Measurements from ENCODE around the gene CWC25.
"Not testable (repeated sequence)": the region's sequence is repeated elsewhere in the genome, so short reads cannot be mapped to it uniquely, and the experiment has no call there.

Gene CWC25

GRCh38 chr17:38824899-38825761, at the start of gene CWC25:
Gene CWC25 (minus strand): TSS chr17:38825321. CDS start chr17:38825183, 138 bp downstream.
- DNase-seq (ENCODE audit: low spot score) = peak; percentile 97

- DNase-seq (ENCODE audit: low spot score) = peak; percentile 22
These were observed 48.7 kb upstream of the CWC25 start for GRCh38 chr17:38873640-38874380.

- DNase-seq (ENCODE audit: low spot score) = no peak
These were observed 47.7 kb upstream of the CWC25 start for GRCh38 chr17:38872671-38873385.

GRCh38 chr17:38872027-38872511, 46.9 kb upstream of the CWC25 start:
- no peak for DNase-seq (ENCODE audit: low spot score)

GRCh38 chr17:38871247-38872015, 46.3 kb upstream of the CWC25 start:
- DNase-seq (ENCODE audit: low spot score) = no peak

GRCh38 chr17:38870259-38871165, 45.4 kb upstream of the CWC25 start:
- DNase-seq (ENCODE audit: low spot score) = peak; percentile 80

GRCh38 chr17:38869526-38870258, 44.6 kb upstream of the CWC25 start, which contains the start of gene LASP1:
Gene LASP1 (plus strand): TSS chr17:38870058. CDS start chr17:38870190, 132 bp downstream.
- peak; percentile 98 for DNase-seq (ENCODE audit: low spot score)

- peak; percentile 85 for DNase-seq (ENCODE audit: low spot score)
These were observed 43.9 kb upstream of the CWC25 start for GRCh38 chr17:38868817-38869525.

- DNase-seq (ENCODE audit: low spot score) = no peak
These were observed 43.1 kb upstream of the CWC25 start for GRCh38 chr17:38867968-38868816.

- no peak for DNase-seq (ENCODE audit: low spot score)
These were observed 42.3 kb upstream of the CWC25 start for GRCh38 chr17:38867179-38867967.

- DNase-seq (ENCODE audit: low spot score) = no peak
These were observed 39.7 kb upstream of the CWC25 start for GRCh38 chr17:38864636-38865398.

GRCh38 chr17:38861399-38861843, 36.3 kb upstream of the CWC25 start:
- DNase-seq (ENCODE audit: low spot score) = no peak

GRCh38 chr17:38857271-38857670, 32.1 kb upstream of the CWC25 start:
- DNase-seq (ENCODE audit: low spot score) = no peak

GRCh38 chr17:38855101-38855714, 30.1 kb upstream of the CWC25 start:
- not testable (repeated sequence) for DNase-seq (ENCODE audit: low spot score)

GRCh38 chr17:38853292-38854219, 28.4 kb upstream of the CWC25 start, which contains the start of gene RPL23:
Gene RPL23 (minus strand): TSS chr17:38853721. CDS start chr17:38853710, 11 bp downstream.
- DNase-seq (ENCODE audit: low spot score) = peak; percentile 96
